Prostate gland (tissue), 2 donors: Measurements from ENCODE around the gene ALK. TPM values are rescaled to one million over a fixed set of nuclear protein-coding genes. Genes with fewer than 3 reads are reported as not detected.
A peak's percentile ranks its signal among the peaks of the same experiment; 100 is the strongest.

ENCODE experiments used
- DNase-seq: peaks from one replicate; pipeline ENCODE4 v3.0.0-alpha.2; 2019; ENCODE audit warnings: low spot score
- H3K27ac ChIP-seq, 2 donors: fragments of 200-600 bp; sonication (generic); 2 replicates each; pipeline ENCODE4 v1.5.1; 2017 to 2019
- H3K27me3 ChIP-seq: fragments of 200-600 bp; sonication (generic); replicated peaks from 2 replicates; pipeline ENCODE4 v1.5.1; 2019; ENCODE audit not compliant: insufficient read depth
- H3K36me3 ChIP-seq, 2 donors: fragments of 200-600 bp; sonication (generic); 1 replicate in 1 of 2; 2 replicates in 1 of 2; pipeline versions ENCODE4 v1.5.1 to v1.8.1; 2017 to 2019
- H3K4me1 ChIP-seq: fragments of 200-600 bp; sonication (generic); replicated peaks from 2 replicates; pipeline ENCODE4 v1.5.1; 2019
- H3K4me3 ChIP-seq, 2 donors: fragments of 200-600 bp; sonication (generic); 2 replicates each; pipeline ENCODE4 v1.5.1; 2017 to 2019
- H3K9me3 ChIP-seq: fragments of 200-600 bp; sonication (generic); 2 replicates; pipeline ENCODE4 v1.5.1; 2017
- CTCF ChIP-seq, 4 experiments: fragments of 200-600 bp in 2 of 4; fragments of 450-650 bp in 2 of 4; sonication (generic) in 2 of 4; IDR thresholded peaks; 1 replicate in 3 of 4; 2 replicates in 1 of 4; pipeline ENCODE4 v1.5.1; 2016 to 2019; ENCODE audit warnings: antibody characterized with exemption in 4 of 4, mild to moderate bottlenecking in 2 of 4, moderate library complexity in 2 of 4
- POLR2A ChIP-seq: fragments of 450-650 bp; IDR thresholded peaks from one replicate; pipeline ENCODE4 v1.6.1; 2016; ENCODE audit warnings: antibody characterized with exemption, mild to moderate bottlenecking
- POLR2AphosphoS5 ChIP-seq: sonication (generic); formaldehyde crosslinking; IDR thresholded peaks from one replicate; pipeline ENCODE4 v1.6.1; 2017; ENCODE audit warnings: antibody characterized with exemption
- WGBS: methylation state at CpG from one replicate; pipeline ENCODE4 v1.1.5; 2018; 5-methylcytosine and 5-hydroxymethylcytosine counted together
- intact Hi-C: fragments of 100-400 bp; cut with DNase I; formaldehyde crosslinking; loops from one replicate; pipeline ENCODE4 v1.14.2; 2022
- total RNA-seq, 2 donors: library from RNA; depleted of rRNA; stranded (reverse); fragments of >200 nt; gene quantifications; one replicate each; pipeline ENCODE4 v1.1.0, GENCODE V29; 2016

Gene ALK
- total RNA-seq, 2 donors from 2014 or later = 0.14 to 1.2 TPM

- no peaks in the 10 kb centered on the region for H3K4me1 ChIP-seq
- intact Hi-C loops = no loop called here
- no peak overlapping the region for H3K27ac ChIP-seq
- 87% methylated on average over 3 of the region's 3 CpGs for WGBS
- no peaks in the 10 kb centered on the region for H3K36me3 ChIP-seq
- no peaks in the 10 kb centered on the region for H3K9me3 ChIP-seq
- H3K27me3 ChIP-seq = no peaks in the 10 kb centered on the region
- TF ChIP-seq POLR2A = no peak
- no peak for TF ChIP-seq CTCF (IDR thresholded peaks at IDR 0.05)
- no peak for TF ChIP-seq POLR2AphosphoS5
- no peak for DNase-seq
- H3K4me3 ChIP-seq = no peak overlapping the region
Measured at GRCh38 chr2:29226375-29226774, 695.0 kb downstream of the ALK start.

- WGBS = 81% methylated on average over 8 of the region's 8 CpGs
- Histone ChIP-seq H3K27ac (no peak overlapping the region), H3K27me3 (no peaks in the 10 kb centered on the region), H3K9me3 (no peaks in the 10 kb centered on the region), H3K4me1 (no peaks in the 10 kb centered on the region), H3K36me3 (no peaks in the 10 kb centered on the region), H3K4me3 (no peak overlapping the region)
- no peak for DNase-seq
- TF ChIP-seq POLR2AphosphoS5 = no peak
- TF ChIP-seq POLR2A = no peak
- TF ChIP-seq CTCF (IDR thresholded peaks at IDR 0.05) = no peak
- intact Hi-C loops = no loop called here
Measured at GRCh38 chr2:29225814-29226213, 695.6 kb downstream of the ALK start.

GRCh38 chr2:29224693-29225551 is 696.5 kb downstream of the ALK start:
- H3K36me3 ChIP-seq = no peaks in the 10 kb centered on the region
- intact Hi-C loops = no loop called here
- H3K4me3 ChIP-seq = no peak overlapping the region
- no peak overlapping the region for H3K27ac ChIP-seq
- TF ChIP-seq POLR2A (no peak), POLR2AphosphoS5 (no peak), CTCF (IDR thresholded peaks at IDR 0.05) (no peak)
- no peaks in the 10 kb centered on the region for H3K4me1 ChIP-seq
- 87% methylated on average over 17 of the region's 17 CpGs for WGBS
- no peak for DNase-seq
- no peaks in the 10 kb centered on the region for H3K9me3 ChIP-seq
- no peaks in the 10 kb centered on the region for H3K27me3 ChIP-seq

GRCh38 chr2:29223851-29224692 is 697.3 kb downstream of the ALK start:
- DNase-seq = peak; percentile 22
- no peak overlapping the region for H3K4me3 ChIP-seq
- no peaks in the 10 kb centered on the region for H3K27me3 ChIP-seq
- H3K9me3 ChIP-seq = no peaks in the 10 kb centered on the region
- H3K36me3 ChIP-seq = no peaks in the 10 kb centered on the region
- no peak overlapping the region for H3K27ac ChIP-seq
- H3K4me1 ChIP-seq = no peaks in the 10 kb centered on the region
- WGBS = 65% methylated on average over 7 of the region's 7 CpGs
- intact Hi-C loops = no loop called here
- TF ChIP-seq POLR2AphosphoS5 (peak; percentile 42), POLR2A (no peak)

GRCh38 chr2:29223257-29223656 is 698.1 kb downstream of the ALK start:
- intact Hi-C loops = no loop called here
- no peak for DNase-seq
- no peaks in the 10 kb centered on the region for H3K4me1 ChIP-seq
- H3K27ac ChIP-seq = no peak overlapping the region
- TF ChIP-seq POLR2A = no peak
- no peak for TF ChIP-seq CTCF (IDR thresholded peaks at IDR 0.05)
- TF ChIP-seq POLR2AphosphoS5 = no peak
- no peaks in the 10 kb centered on the region for H3K36me3 ChIP-seq
- no peak overlapping the region for H3K4me3 ChIP-seq
- WGBS = 93% methylated on average over 11 of the region's 11 CpGs
- H3K9me3 ChIP-seq = no peaks in the 10 kb centered on the region
- H3K27me3 ChIP-seq = no peaks in the 10 kb centered on the region
